Measurements from ENCODE around the gene MUC22.

DNA sequence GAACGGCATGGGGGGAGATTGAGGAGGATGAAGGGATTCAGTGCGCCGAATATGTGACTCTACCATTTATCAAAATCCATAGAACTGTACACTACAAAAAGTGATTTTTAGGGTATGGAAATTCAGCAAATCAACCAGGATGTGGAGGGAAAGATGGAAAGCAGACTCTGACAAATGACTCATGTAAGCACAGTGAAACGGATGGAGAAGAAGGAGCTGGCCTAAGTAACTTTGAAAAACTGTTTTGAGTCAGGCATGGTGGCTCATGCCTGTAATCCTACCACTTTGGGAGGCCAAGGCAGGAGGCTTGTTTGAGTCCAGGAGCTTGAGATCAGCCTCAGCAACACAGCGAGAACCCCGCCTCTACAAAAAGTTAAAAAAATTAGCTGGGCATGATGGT lies 39.2 kb downstream of the MUC22 start:
- no peak for TF ChIP-seq POLR2A (IDR thresholded peaks at IDR 0.05)
- TF ChIP-seq POLR2AphosphoS5 (IDR thresholded peaks at IDR 0.05): no peak
